ENCODE data around the gene TMEM151B.

The TMEM151B gene

DNA sequence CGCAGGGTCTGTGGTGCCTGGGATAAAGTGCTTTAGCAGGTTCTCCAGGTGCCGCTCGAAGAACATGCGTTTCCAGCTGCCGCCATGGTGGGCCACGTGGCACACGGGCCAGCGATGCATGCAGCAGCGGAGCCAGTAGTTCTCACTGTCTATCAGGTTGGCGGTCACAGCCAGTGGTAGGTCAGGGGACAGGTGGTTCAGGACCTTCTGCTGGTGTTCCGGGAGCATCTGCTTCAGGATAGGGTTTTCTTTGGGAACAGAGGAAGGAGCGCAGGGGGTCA, 16.0 kb downstream of the TMEM151B start:
- Histone ChIP-seq H3K79me2 (ENCODE audit: control insufficient read depth, insufficient read depth, low read length, poor library complexity) (no peaks in the 10 kb centered on the region), H3K4me2 (ENCODE audit: low read length) (no peak overlapping the region), H4K91ac (ENCODE audit: low read depth, low read length) (no peak overlapping the region), H2BK120ac (ENCODE audit: insufficient read depth, low read length, poor library complexity) (no peak overlapping the region), H3K14ac (ENCODE audit: low read length) (no peak overlapping the region), H3K23ac (ENCODE audit: low read length) (no peak overlapping the region), H3K27me3 (ENCODE audit: insufficient read depth, low read length) (no peaks in the 10 kb centered on the region), H3K4me3 (ENCODE audit: low read depth, low read length) (no peak overlapping the region), H3K4me1 (ENCODE audit: control insufficient read depth in 1 of 2, insufficient read depth in 2 of 2, low read length in 2 of 2) (no peaks in the 10 kb centered on the region), H3K79me1 (ENCODE audit: low read length) (no peaks in the 10 kb centered on the region), H3K4ac (ENCODE audit: low read depth, low read length) (no peak overlapping the region), H2BK12ac (ENCODE audit: low read length) (no peak overlapping the region), H4K12ac (ENCODE audit: low read depth, low read length) (no peak overlapping the region), H2AK5ac (ENCODE audit: low read length) (no peak overlapping the region), H3K36me3 (ENCODE audit: control insufficient read depth in 1 of 2, insufficient read depth in 2 of 2, low read length in 2 of 2) (no peaks in the 10 kb centered on the region), H3K9ac (ENCODE audit: low read length) (no peak overlapping the region), H3K27ac (ENCODE audit: low read depth, low read length) (no peak overlapping the region), H4K8ac (ENCODE audit: low read depth, low read length) (no peak overlapping the region), H2AFZ (ENCODE audit: insufficient read depth, low read length, poor library complexity) (no peak overlapping the region), H3K18ac (ENCODE audit: low read length) (no peak overlapping the region), H2BK5ac (ENCODE audit: low read depth, low read length, poor library complexity) (no peak overlapping the region), H3K9me3 (ENCODE audit: insufficient read depth, low read depth, low read length) (peaks cover 7% of the 10 kb centered on the region)
- WGBS (ENCODE audit: extremely low coverage, insufficient coverage, insufficient read length), result no CpG with 5 or more reads among the region's 12 CpGs
- no peak for DNase-seq

DNA sequence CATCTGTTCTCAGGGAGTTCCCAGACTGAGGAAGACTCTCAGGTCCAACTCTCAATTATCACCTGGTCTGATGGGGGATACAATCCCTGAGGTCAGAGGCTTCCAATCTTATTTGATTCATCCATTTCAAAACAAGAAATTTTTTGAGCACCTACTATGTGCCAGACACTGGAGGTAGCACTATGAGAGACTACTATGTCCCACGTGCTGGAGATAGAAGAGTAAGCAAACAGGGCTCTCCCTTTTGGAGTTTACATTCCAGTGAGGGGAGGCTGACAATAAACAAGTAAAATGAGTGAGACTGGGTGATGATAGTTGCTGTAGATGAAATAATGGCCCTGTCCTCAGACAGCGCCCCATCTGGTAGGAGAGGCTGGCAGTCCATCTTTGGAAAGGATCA, 16.5 kb downstream of the TMEM151B start:
- Histone ChIP-seq H3K4me1 (ENCODE audit: control insufficient read depth in 1 of 2, insufficient read depth in 2 of 2, low read length in 2 of 2) (no peaks in the 10 kb centered on the region), H3K79me2 (ENCODE audit: control insufficient read depth, insufficient read depth, low read length, poor library complexity) (no peaks in the 10 kb centered on the region), H4K12ac (ENCODE audit: low read depth, low read length) (no peak overlapping the region), H2BK5ac (ENCODE audit: low read depth, low read length, poor library complexity) (no peak overlapping the region), H3K23ac (ENCODE audit: low read length) (no peak overlapping the region), H3K36me3 (ENCODE audit: control insufficient read depth in 1 of 2, insufficient read depth in 2 of 2, low read length in 2 of 2) (no peaks in the 10 kb centered on the region), H3K4me3 (ENCODE audit: low read depth, low read length) (no peak overlapping the region), H2AFZ (ENCODE audit: insufficient read depth, low read length, poor library complexity) (no peak overlapping the region), H2BK12ac (ENCODE audit: low read length) (no peak overlapping the region), H3K18ac (ENCODE audit: low read length) (no peak overlapping the region), H4K91ac (ENCODE audit: low read depth, low read length) (no peak overlapping the region), H3K9ac (ENCODE audit: low read length) (no peak overlapping the region), H3K27me3 (ENCODE audit: insufficient read depth, low read length) (no peaks in the 10 kb centered on the region), H2BK120ac (ENCODE audit: insufficient read depth, low read length, poor library complexity) (no peak overlapping the region), H3K14ac (ENCODE audit: low read length) (no peak overlapping the region), H3K27ac (ENCODE audit: low read depth, low read length) (no peak overlapping the region), H4K8ac (ENCODE audit: low read depth, low read length) (no peak overlapping the region), H2AK5ac (ENCODE audit: low read length) (no peak overlapping the region), H3K4ac (ENCODE audit: low read depth, low read length) (no peak overlapping the region), H3K9me3 (ENCODE audit: insufficient read depth, low read depth, low read length) (peaks cover 7% of the 10 kb centered on the region), H3K4me2 (ENCODE audit: low read length) (no peak overlapping the region), H3K79me1 (ENCODE audit: low read length) (no peaks in the 10 kb centered on the region)
- no CpG with 5 or more reads among the region's 2 CpGs for WGBS (ENCODE audit: extremely low coverage, insufficient coverage, insufficient read length)
- no peak for DNase-seq

DNA sequence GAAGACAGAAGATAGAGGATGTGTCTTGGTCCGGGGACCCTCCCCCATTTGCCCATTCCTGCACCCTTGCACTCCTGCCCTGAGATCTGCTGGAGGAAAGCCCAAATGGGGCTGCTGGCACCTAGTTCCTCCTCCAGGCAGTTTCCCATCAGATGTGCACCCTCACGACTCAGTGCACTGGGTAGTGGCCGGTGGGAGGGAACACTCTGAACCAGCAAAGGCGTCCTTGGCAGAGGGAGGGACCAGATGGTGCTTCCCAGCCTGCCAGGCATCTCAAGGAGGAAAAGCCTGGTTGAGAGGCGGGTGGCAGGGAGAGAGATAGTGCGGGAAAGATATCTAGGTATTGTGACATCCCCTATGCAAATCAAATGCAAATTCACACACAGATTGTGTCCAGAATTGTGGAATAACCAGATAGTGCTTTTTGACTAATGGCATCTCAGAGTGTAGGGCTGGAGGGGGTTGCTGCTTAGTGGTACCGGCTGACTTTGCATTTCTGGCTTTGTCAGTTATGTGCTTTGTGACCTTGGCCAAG, 19.5 kb downstream of the TMEM151B start:
- H3K14ac ChIP-seq (ENCODE audit: low read length), result no peak overlapping the region
- no peak overlapping the region for H4K91ac ChIP-seq (ENCODE audit: low read depth, low read length)
- H3K4me2 ChIP-seq (ENCODE audit: low read length), result no peak overlapping the region
- no peak overlapping the region for H2BK120ac ChIP-seq (ENCODE audit: insufficient read depth, low read length, poor library complexity)
- no peak overlapping the region for H2AK5ac ChIP-seq (ENCODE audit: low read length)
- H4K8ac ChIP-seq (ENCODE audit: low read depth, low read length), result no peak overlapping the region
- H3K4me1 ChIP-seq (ENCODE audit: control insufficient read depth in 1 of 2, insufficient read depth in 2 of 2, low read length in 2 of 2), result no peaks in the 10 kb centered on the region
- no peaks in the 10 kb centered on the region for H3K9me3 ChIP-seq (ENCODE audit: insufficient read depth, low read depth, low read length)
- no peaks in the 10 kb centered on the region for H3K36me3 ChIP-seq (ENCODE audit: control insufficient read depth in 1 of 2, insufficient read depth in 2 of 2, low read length in 2 of 2)
- H2AFZ ChIP-seq (ENCODE audit: insufficient read depth, low read length, poor library complexity), result no peak overlapping the region
- H3K79me1 ChIP-seq (ENCODE audit: low read length), result no peaks in the 10 kb centered on the region
- no peaks in the 10 kb centered on the region for H3K27me3 ChIP-seq (ENCODE audit: insufficient read depth, low read length)
- H3K18ac ChIP-seq (ENCODE audit: low read length), result no peak overlapping the region
- no peak overlapping the region for H3K4me3 ChIP-seq (ENCODE audit: low read depth, low read length)
- no peak for DNase-seq
- H3K23ac ChIP-seq (ENCODE audit: low read length), result no peak overlapping the region
- no peak overlapping the region for H2BK12ac ChIP-seq (ENCODE audit: low read length)
- H4K12ac ChIP-seq (ENCODE audit: low read depth, low read length), result no peak overlapping the region
- no CpG with 5 or more reads among the region's 7 CpGs for WGBS (ENCODE audit: extremely low coverage, insufficient coverage, insufficient read length)
- no peak overlapping the region for H2BK5ac ChIP-seq (ENCODE audit: low read depth, low read length, poor library complexity)
- no peak overlapping the region for H3K9ac ChIP-seq (ENCODE audit: low read length)
- no peak overlapping the region for H3K27ac ChIP-seq (ENCODE audit: low read depth, low read length)
- H3K79me2 ChIP-seq (ENCODE audit: control insufficient read depth, insufficient read depth, low read length, poor library complexity), result no peaks in the 10 kb centered on the region
- H3K4ac ChIP-seq (ENCODE audit: low read depth, low read length), result no peak overlapping the region

DNA sequence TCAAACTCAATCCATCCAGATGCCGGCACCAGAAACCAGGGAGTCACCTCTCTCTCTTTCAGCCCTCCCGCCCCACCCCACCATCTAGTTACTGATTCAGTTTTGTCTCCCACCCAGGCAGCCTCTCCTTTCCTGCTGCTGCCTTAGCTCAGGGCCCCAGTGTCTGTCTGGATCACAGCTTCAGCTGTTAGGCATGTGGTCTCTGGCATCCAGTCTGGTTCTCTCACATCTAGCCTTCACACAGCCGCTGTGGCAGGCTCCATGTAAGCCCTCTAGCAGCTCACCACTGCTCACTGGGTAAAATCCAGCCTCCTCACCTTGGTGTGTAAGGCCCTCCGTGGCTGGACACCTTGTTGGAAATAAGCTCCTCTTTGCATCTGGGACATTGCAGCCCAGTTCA, 21.6 kb downstream of the TMEM151B start:
- Histone ChIP-seq H2BK120ac (ENCODE audit: insufficient read depth, low read length, poor library complexity) (no peak overlapping the region), H3K4me3 (ENCODE audit: low read depth, low read length) (no peak overlapping the region), H3K36me3 (ENCODE audit: control insufficient read depth in 1 of 2, insufficient read depth in 2 of 2, low read length in 2 of 2) (no peaks in the 10 kb centered on the region), H2AK5ac (ENCODE audit: low read length) (no peak overlapping the region), H3K9ac (ENCODE audit: low read length) (no peak overlapping the region), H2BK12ac (ENCODE audit: low read length) (no peak overlapping the region), H3K27ac (ENCODE audit: low read depth, low read length) (no peak overlapping the region), H3K4ac (ENCODE audit: low read depth, low read length) (no peak overlapping the region), H4K91ac (ENCODE audit: low read depth, low read length) (no peak overlapping the region), H4K8ac (ENCODE audit: low read depth, low read length) (no peak overlapping the region), H3K4me2 (ENCODE audit: low read length) (no peak overlapping the region), H3K79me2 (ENCODE audit: control insufficient read depth, insufficient read depth, low read length, poor library complexity) (no peaks in the 10 kb centered on the region), H3K9me3 (ENCODE audit: insufficient read depth, low read depth, low read length) (no peaks in the 10 kb centered on the region), H2BK5ac (ENCODE audit: low read depth, low read length, poor library complexity) (no peak overlapping the region), H2AFZ (ENCODE audit: insufficient read depth, low read length, poor library complexity) (no peak overlapping the region), H4K12ac (ENCODE audit: low read depth, low read length) (no peak overlapping the region), H3K4me1 (ENCODE audit: control insufficient read depth in 1 of 2, insufficient read depth in 2 of 2, low read length in 2 of 2) (no peaks in the 10 kb centered on the region), H3K14ac (ENCODE audit: low read length) (no peak overlapping the region), H3K23ac (ENCODE audit: low read length) (no peak overlapping the region), H3K79me1 (ENCODE audit: low read length) (no peaks in the 10 kb centered on the region), H3K18ac (ENCODE audit: low read length) (no peak overlapping the region), H3K27me3 (ENCODE audit: insufficient read depth, low read length) (peaks cover 13% of the 10 kb centered on the region)
- DNase-seq, result no peak
- WGBS (ENCODE audit: extremely low coverage, insufficient coverage, insufficient read length), result no CpG with 5 or more reads among the region's 4 CpGs

All from trophoblast cell (in vitro differentiated cells and primary cell).